Pancreas (tissue), 10 donors: ENCODE results near the gene GALNT10. TPM values are rescaled to one million over a fixed set of nuclear protein-coding genes. Genes with fewer than 3 reads are reported as not detected.

Experiments
- ATAC-seq, 4 donors: fragments of 200-7000 bp; cut with Tn5 transposase; one replicate each; pipeline versions ENCODE4 v1.8.0 to v1.9.1; 2020; ENCODE audit warnings: mild to moderate bottlenecking in 4 of 4, moderate library complexity in 4 of 4
- DNase-seq, 6 donors: peaks; one replicate each; pipeline ENCODE4 v3.0.0-alpha.2; 2020
- FAIRE-seq: peaks from 2 replicates; lab custom pipeline; 2012; peaks lifted over from hg19 to GRCh38; lab: Jason Lieb, UNC
- H3K27ac ChIP-seq, 4 donors: fragments of 200-600 bp; sonication (generic); 1 replicate in 3 of 4; 2 replicates in 1 of 4; pipeline versions ENCODE4 v1.5.0 to v1.8.0; 2020
- H3K27me3 ChIP-seq, 4 donors: fragments of 200-600 bp; one replicate each; pipeline ENCODE4 v1.8.0; 2021
- H3K36me3 ChIP-seq, 3 donors: fragments of 200-600 bp; sonication (generic) in 1 of 3; one replicate each; pipeline versions ENCODE4 v1.5.0 to v1.8.0; 2020 to 2021
- H3K4me1 ChIP-seq, 3 donors: fragments of 200-600 bp; one replicate each; pipeline ENCODE4 v1.8.0; 2021
- H3K4me3 ChIP-seq, 4 donors: fragments of 200-600 bp; sonication (generic) in 2 of 4; one replicate each; pipeline versions ENCODE4 v1.5.0 to v1.8.0; 2020 to 2021
- H3K9me3 ChIP-seq, 4 donors: fragments of 200-600 bp; one replicate each; pipeline ENCODE4 v1.8.0; 2021
- CTCF ChIP-seq, 4 donors: fragments of 200-600 bp; sonication (generic) in 3 of 4; IDR thresholded peaks; one replicate each; pipeline versions ENCODE4 v1.5.0 to v1.8.0; 2021; ENCODE audit warnings: antibody characterized with exemption in 4 of 4
- WGBS, 2 donors: extraction: QIAGEN DNeasy Blood & Tissue Kit; methylation state at CpG; one replicate each; pipeline ENCODE4 v1.1.7; 2013; 5-methylcytosine and 5-hydroxymethylcytosine counted together
- intact Hi-C, 3 donors: fragments of 100-400 bp; cut with DNase I; formaldehyde crosslinking; loops; one replicate each; pipeline versions ENCODE4 v1.11.1 to v1.14.2; 2022
- polyA plus RNA-seq, 2 donors: library from polyadenylated mRNA; stranded (reverse); fragments of 200-250 nt; gene quantifications; one replicate each; pipeline ENCODE4 v1.2.3, GENCODE V29; 2013
- total RNA-seq, 6 donors: library from RNA; stranded (reverse); fragmentation: NEBNext Ultra II Directional in 4 of 6; extraction: Animal tissue kit (Norgen Biotek cat#: 25700) in 4 of 6; gene quantifications; one replicate each; pipeline versions ENCODE4 v1.2.1 to v1.2.4, GENCODE V29; 2021 to 2023
- donor health status: healthy with polysubstance abuse.
- donor health status: DM: no; HTN: no; CAD: no; lungs with moderate emphysema.
- donor health status: DM: no; HTN: no; CAD: no.
- donor health status: control.
- donor health status: control.
- donor health status: Bipolar disorder and iron deficiency.
- donor health status: DM: yes; HTN: yes; CAD: no.
- donor health status: DM: no; HTN: no; CAD: no.
- donor health status: DM: no; HTN: no; CAD: no.
- donor health status: DM: yes; HTN: yes; CAD: no.

Gene GALNT10
- total and polyA plus RNA-seq, 8 donors, result 4.4 to 23.1 (median 13.4) TPM

DNA sequence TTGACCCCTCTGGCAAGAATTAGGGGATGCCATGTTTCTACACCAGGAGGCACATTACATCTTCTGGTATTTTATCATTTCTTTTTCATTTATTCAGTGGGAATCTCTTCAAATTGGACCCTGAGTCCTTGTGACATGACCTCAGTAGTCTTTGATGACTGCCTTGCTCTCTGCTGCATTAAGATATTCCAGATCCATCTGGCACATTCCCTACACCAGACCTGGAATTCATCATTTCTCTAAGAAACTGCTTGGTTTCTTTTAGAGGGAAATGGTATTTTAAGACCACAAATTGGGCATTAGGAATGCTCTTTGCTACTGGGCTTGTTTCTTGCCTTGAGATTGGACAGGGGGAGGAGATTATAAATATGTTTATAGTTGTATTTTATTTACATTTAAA lies 61.0 kb downstream of the GALNT10 start:
- H3K9me3 ChIP-seq, result no peaks in the 10 kb centered on the region
- FAIRE-seq, result no peak
- peaks cover 0 to 4% (median 3%) of the 10 kb centered on the region in 3 donors for H3K4me1 ChIP-seq
- no peaks in the 10 kb centered on the region for H3K36me3 ChIP-seq
- ATAC-seq, result no peak
- H3K27me3 ChIP-seq, result no peaks in the 10 kb centered on the region
- H3K27ac ChIP-seq, result no peak overlapping the region
- intact Hi-C loops, result no loop called here
- no peak overlapping the region for H3K4me3 ChIP-seq
- no peak for DNase-seq
- no peak for TF ChIP-seq CTCF (IDR thresholded peaks at IDR 0.05)

- WGBS, 2 donors, result 95 to 98% methylated on average over 2 of the region's 2 CpGs
- Histone ChIP-seq H3K4me3 (no peak overlapping the region), H3K27ac (no peak overlapping the region), H3K4me1 (peaks cover 0 to 4% (median 3%) of the 10 kb centered on the region in 3 donors), H3K9me3 (no peaks in the 10 kb centered on the region), H3K36me3 (no peaks in the 10 kb centered on the region), H3K27me3 (no peaks in the 10 kb centered on the region)
- FAIRE-seq, result no peak
- intact Hi-C loops, result no loop called here
- TF ChIP-seq CTCF (IDR thresholded peaks at IDR 0.05), result no peak
- ATAC-seq, result no peak
- DNase-seq, result no peak
Observed at GRCh38 chr5:154253807-154254206, 63.3 kb downstream of the GALNT10 start.

DNA sequence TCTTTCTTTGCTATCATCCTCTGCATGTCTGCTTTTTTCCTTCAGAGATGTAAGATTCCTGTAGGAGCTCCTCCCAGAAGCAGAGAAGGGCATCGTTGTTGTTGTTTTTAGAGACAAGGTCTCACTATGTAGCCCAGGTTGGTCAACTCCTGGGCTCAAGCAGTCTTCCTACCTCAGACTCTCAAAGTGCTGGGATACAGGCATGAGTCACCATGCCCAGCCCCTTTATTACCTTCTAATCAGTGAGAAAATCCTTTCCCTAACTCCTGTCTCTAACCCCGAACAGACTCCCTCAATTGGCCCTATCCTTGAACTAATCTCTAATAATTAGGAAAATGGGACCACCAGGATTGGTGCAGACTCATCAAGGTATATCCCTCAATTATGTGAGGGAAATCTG lies 64.4 kb downstream of the GALNT10 start:
- no peak for TF ChIP-seq CTCF (IDR thresholded peaks at IDR 0.05)
- ATAC-seq (no peak), DNase-seq (no peak), FAIRE-seq (no peak)
- Histone ChIP-seq H3K27me3 (no peaks in the 10 kb centered on the region), H3K36me3 (no peaks in the 10 kb centered on the region), H3K27ac (no peak overlapping the region), H3K4me1 (peaks cover 0 to 2% (median under 1%) of the 10 kb centered on the region in 3 donors), H3K4me3 (no peak overlapping the region), H3K9me3 (no peaks in the 10 kb centered on the region)
- intact Hi-C loops, result no loop called here
- WGBS, 2 donors, result 82 to 98% methylated on average over 2 of the region's 2 CpGs

DNA sequence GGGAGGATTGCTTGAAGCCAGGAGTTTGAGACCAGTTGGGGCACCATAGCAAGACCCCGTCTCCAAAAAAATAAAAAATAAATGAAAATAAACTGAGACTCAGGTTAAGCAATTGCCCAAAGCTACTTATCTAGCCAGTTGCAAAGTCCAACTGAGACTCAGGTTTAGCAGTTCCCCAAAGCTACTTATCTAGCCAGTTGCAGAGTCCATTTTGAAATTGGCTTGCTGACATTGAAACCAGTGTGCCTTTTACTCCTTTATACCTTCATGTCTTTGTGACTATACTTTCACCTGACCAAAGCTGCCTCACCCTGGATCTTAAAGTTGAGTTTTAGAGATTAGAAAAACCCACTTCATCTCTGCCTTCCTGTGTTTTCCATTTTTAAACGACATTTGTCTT lies 66.5 kb downstream of the GALNT10 start:
- DNase-seq (no peak), FAIRE-seq (no peak), ATAC-seq (no peak)
- H3K27me3 ChIP-seq, result no peaks in the 10 kb centered on the region
- no peaks in the 10 kb centered on the region for H3K9me3 ChIP-seq
- intact Hi-C loops, result no loop called here
- H3K4me1 ChIP-seq, result no peaks in the 10 kb centered on the region
- H3K27ac ChIP-seq, result no peak overlapping the region
- no peak overlapping the region for H3K4me3 ChIP-seq
- no peaks in the 10 kb centered on the region for H3K36me3 ChIP-seq
- no peak for TF ChIP-seq CTCF (IDR thresholded peaks at IDR 0.05)
- WGBS, 2 donors, result 66 to 95% methylated on average over 2 of the region's 2 CpGs

GRCh38 chr5:154258531-154259217 lies 68.1 kb downstream of the GALNT10 start:
- DNase-seq (no peak), ATAC-seq (no peak), FAIRE-seq (no peak)
- H3K4me1 ChIP-seq, result no peaks in the 10 kb centered on the region
- no peak overlapping the region for H3K27ac ChIP-seq
- no peaks in the 10 kb centered on the region for H3K9me3 ChIP-seq
- no peaks in the 10 kb centered on the region for H3K36me3 ChIP-seq
- 83 to 88% methylated on average over 2 of the region's 2 CpGs for WGBS, 2 donors
- H3K4me3 ChIP-seq, result no peak overlapping the region
- no peaks in the 10 kb centered on the region for H3K27me3 ChIP-seq
- intact Hi-C loops, result no loop called here
- no peak for TF ChIP-seq CTCF (IDR thresholded peaks at IDR 0.05)
